ENCODE data around the gene CES3.

Gene CES3

DNA sequence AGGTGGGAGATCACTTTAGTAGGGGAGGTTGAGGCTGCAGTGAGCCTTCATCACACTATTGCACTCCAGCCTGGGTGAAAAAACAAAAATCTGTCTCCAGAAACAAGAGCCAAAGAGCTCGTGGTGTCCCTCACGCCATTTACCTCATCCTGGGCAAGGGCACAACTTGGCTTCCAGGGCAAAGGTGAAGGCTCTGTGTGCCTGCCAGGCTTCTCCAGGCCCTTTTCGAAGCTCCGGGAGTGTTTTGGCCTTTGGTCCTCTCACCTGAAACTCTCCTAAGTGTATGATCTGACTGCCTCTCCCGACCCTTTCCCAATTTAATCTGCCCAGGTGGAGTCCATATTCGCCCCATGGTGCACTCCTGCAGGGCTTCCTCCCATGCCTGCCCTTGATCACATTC is 11.6 kb upstream of the CES3 start:
- Histone ChIP-seq H3K9ac (ENCODE audit: low read depth, low read length, poor library complexity, severe bottlenecking) (no peak overlapping the region), H3K9me3 (ENCODE audit: insufficient read depth, low read depth, low read length) (no peaks in the 10 kb centered on the region), H4K20me1 (ENCODE audit: insufficient read depth, low read length, poor library complexity, severe bottlenecking) (no peaks in the 10 kb centered on the region), H3K4me3 (ENCODE audit: low read length, poor library complexity, severe bottlenecking) (no peak overlapping the region), H3K4me2 (ENCODE audit: low read depth, low read length, poor library complexity, severe bottlenecking) (no peak overlapping the region), H3K4me1 (ENCODE audit: insufficient read depth, low read length, poor library complexity, severe bottlenecking) (no peaks in the 10 kb centered on the region), H2AFZ (ENCODE audit: low read length) (no peak overlapping the region), H3K27me3 (ENCODE audit: insufficient read depth, low read length, poor library complexity, severe bottlenecking) (no peaks in the 10 kb centered on the region), H3K9me2 (replicated peaks; ENCODE audit: low read depth, low read length) (no peaks in the 10 kb centered on the region), H3K36me3 (ENCODE audit: insufficient read depth, low read length) (no peaks in the 10 kb centered on the region), H3F3A (ENCODE audit: low read depth) (no peaks in the 10 kb centered on the region), H3K79me2 (ENCODE audit: insufficient read depth, low read length) (no peaks in the 10 kb centered on the region)
- TF ChIP-seq, protein P1, sequence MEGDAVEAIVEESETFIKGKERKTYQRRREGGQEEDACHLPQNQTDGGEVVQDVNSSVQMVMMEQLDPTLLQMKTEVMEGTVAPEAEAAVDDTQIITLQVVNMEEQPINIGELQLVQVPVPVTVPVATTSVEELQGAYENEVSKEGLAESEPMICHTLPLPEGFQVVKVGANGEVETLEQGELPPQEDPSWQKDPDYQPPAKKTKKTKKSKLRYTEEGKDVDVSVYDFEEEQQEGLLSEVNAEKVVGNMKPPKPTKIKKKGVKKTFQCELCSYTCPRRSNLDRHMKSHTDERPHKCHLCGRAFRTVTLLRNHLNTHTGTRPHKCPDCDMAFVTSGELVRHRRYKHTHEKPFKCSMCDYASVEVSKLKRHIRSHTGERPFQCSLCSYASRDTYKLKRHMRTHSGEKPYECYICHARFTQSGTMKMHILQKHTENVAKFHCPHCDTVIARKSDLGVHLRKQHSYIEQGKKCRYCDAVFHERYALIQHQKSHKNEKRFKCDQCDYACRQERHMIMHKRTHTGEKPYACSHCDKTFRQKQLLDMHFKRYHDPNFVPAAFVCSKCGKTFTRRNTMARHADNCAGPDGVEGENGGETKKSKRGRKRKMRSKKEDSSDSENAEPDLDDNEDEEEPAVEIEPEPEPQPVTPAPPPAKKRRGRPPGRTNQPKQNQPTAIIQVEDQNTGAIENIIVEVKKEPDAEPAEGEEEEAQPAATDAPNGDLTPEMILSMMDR (conservative IDR thresholded peaks at IDR 0.05; ENCODE audit: low read length): no peak
- TF ChIP-seq EZH2phosphoT487 (IDR thresholded peaks at IDR 0.05; ENCODE audit: borderline replicate concordance): no peak

- Histone ChIP-seq H3K9me2 (replicated peaks; ENCODE audit: low read depth, low read length) (no peaks in the 10 kb centered on the region), H3F3A (ENCODE audit: low read depth) (no peaks in the 10 kb centered on the region), H3K4me1 (ENCODE audit: insufficient read depth, low read length, poor library complexity, severe bottlenecking) (no peaks in the 10 kb centered on the region), H4K20me1 (ENCODE audit: insufficient read depth, low read length, poor library complexity, severe bottlenecking) (no peaks in the 10 kb centered on the region), H2AFZ (ENCODE audit: low read length) (no peak overlapping the region), H3K4me2 (ENCODE audit: low read depth, low read length, poor library complexity, severe bottlenecking) (no peak overlapping the region), H3K9me3 (ENCODE audit: insufficient read depth, low read depth, low read length) (no peaks in the 10 kb centered on the region), H3K36me3 (ENCODE audit: insufficient read depth, low read length) (no peaks in the 10 kb centered on the region), H3K79me2 (ENCODE audit: insufficient read depth, low read length) (no peaks in the 10 kb centered on the region), H3K27me3 (ENCODE audit: insufficient read depth, low read length, poor library complexity, severe bottlenecking) (no peaks in the 10 kb centered on the region), H3K9ac (ENCODE audit: low read depth, low read length, poor library complexity, severe bottlenecking) (no peak overlapping the region), H3K4me3 (ENCODE audit: low read length, poor library complexity, severe bottlenecking) (no peak overlapping the region)
- no peak for TF ChIP-seq EZH2phosphoT487 (IDR thresholded peaks at IDR 0.05; ENCODE audit: borderline replicate concordance)
- TF ChIP-seq, protein P1 (conservative IDR thresholded peaks at IDR 0.05; ENCODE audit: low read length): no peak
Observed at GRCh38 chr16:66950437-66950836, 10.6 kb upstream of the CES3 start.

DNA sequence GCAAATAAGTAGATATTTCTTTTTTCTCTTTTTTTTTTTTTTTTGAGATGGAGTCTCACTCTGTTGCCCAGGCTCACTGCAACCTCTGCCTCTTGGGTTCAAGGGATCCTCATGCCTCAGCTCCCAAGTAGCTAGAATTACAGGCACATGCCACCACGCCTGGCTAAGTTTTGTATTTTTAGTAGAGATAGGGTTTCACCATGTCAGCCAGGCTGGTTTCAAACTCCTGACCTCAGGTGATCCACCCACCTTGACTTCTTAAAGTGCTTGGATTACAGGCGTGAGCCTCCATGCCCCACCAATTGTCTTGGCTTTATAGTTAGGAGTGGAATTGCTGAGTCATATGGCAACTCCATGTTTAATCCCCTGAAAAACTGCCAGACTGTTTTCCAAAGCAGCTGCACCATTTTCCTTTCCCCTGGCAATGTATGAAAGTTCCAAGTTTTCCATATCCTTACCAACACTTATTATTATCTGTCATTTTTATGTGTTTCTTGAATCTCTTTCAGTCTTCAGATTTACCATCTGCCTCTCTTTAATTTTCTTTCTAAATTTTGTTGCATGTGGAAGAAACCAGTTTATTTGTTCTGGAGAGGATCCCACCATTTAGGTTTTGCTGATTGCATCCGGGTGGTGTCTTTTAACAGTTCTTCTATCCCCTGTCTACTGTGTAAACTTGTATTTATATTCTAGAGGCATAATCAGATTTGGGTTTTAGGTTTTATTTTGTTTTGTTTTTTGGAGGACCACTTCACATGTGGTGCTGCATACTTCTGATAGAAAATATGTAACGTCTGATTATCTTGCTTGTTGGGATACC is 9.9 kb upstream of the CES3 start:
- Histone ChIP-seq H3K79me2 (ENCODE audit: insufficient read depth, low read length) (no peaks in the 10 kb centered on the region), H3K36me3 (ENCODE audit: insufficient read depth, low read length) (no peaks in the 10 kb centered on the region), H3K9ac (ENCODE audit: low read depth, low read length, poor library complexity, severe bottlenecking) (no peak overlapping the region), H3K4me3 (ENCODE audit: low read length, poor library complexity, severe bottlenecking) (no peak overlapping the region), H3F3A (ENCODE audit: low read depth) (no peaks in the 10 kb centered on the region), H3K27me3 (ENCODE audit: insufficient read depth, low read length, poor library complexity, severe bottlenecking) (no peaks in the 10 kb centered on the region), H2AFZ (ENCODE audit: low read length) (no peak overlapping the region), H3K4me1 (ENCODE audit: insufficient read depth, low read length, poor library complexity, severe bottlenecking) (no peaks in the 10 kb centered on the region), H3K9me2 (replicated peaks; ENCODE audit: low read depth, low read length) (no peaks in the 10 kb centered on the region), H4K20me1 (ENCODE audit: insufficient read depth, low read length, poor library complexity, severe bottlenecking) (no peaks in the 10 kb centered on the region), H3K4me2 (ENCODE audit: low read depth, low read length, poor library complexity, severe bottlenecking) (no peak overlapping the region), H3K9me3 (ENCODE audit: insufficient read depth, low read depth, low read length) (no peaks in the 10 kb centered on the region)
- TF ChIP-seq, protein P1 (conservative IDR thresholded peaks at IDR 0.05; ENCODE audit: low read length): no peak
- no peak for TF ChIP-seq EZH2phosphoT487 (IDR thresholded peaks at IDR 0.05; ENCODE audit: borderline replicate concordance)
